Stimulated activated CD4-positive, alpha-beta T cell treated with anti-CD3 and anti-CD28 coated beads, TNF-alpha, amount 100 ng/mL, for 24 hours (primary cell): ENCODE measurements around the gene KCP.

Source experiments
- DNase-seq, 3 experiments: peaks; one replicate each; pipeline ENCODE4 v3.0.0-alpha.2; 2020; ENCODE audit warnings: low read depth in 3 of 3

The KCP gene

GRCh38 chr7:128827971-128828711 lies 82.4 kb downstream of the KCP start:
- DNase-seq = no peak

- DNase-seq = no peak
These were observed 83.1 kb downstream of the KCP start for GRCh38 chr7:128827248-128827958.

GRCh38 chr7:128826916-128827247 lies 83.6 kb downstream of the KCP start:
- DNase-seq = no peak
